8988T (cell line): ENCODE results near the gene NUDT16L1.
"Not testable (repeated sequence)": the region's sequence is repeated elsewhere in the genome, so short reads cannot be mapped to it uniquely, and the experiment has no call there.

ENCODE experiments used
- DNase-seq: peaks from one replicate; pipeline ENCODE4 v3.0.0; 2011

The NUDT16L1 gene

DNA sequence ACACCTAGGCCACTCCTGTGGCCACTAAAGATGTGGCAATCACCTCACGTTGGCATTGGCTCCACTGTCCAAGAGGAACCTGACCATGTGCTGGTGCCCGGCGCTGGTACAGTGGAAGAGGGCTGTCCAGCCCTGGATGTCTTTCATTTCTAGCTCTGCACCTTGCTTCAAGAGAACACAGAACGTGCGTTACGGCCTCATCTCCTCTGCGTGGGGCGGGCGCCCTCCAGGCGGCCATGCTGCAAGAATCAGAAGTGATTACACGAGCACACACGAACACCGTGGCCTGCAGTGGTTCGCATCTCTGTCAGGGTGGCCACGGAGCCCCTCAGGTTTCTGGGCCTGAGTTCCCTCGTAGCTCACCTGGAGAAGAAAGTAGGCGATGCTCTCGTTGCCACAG lies 33.3 kb downstream of the NUDT16L1 start:
- DNase-seq = no peak

DNA sequence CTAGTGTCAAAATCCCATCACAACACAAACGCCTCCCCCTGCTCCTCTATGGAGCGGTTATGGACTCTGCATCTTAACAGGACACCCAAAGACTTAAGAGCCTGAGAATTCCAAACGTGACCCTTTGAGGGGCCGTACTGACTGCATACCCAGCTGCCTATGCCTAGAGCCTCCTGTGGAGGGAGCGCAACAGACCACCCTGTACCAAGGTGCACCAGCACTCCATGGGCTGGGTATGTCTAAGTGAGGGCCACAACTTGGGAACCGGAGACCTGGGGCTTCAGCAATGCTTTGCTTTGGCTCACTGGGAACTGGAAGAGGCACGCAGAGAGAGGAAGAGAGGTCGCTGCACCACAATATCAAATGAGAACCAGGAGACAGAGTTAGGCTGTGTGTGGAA lies 35.3 kb downstream of the NUDT16L1 start:
- DNase-seq = no peak

GRCh38 chr16:4729876-4730275 lies 36.5 kb downstream of the NUDT16L1 start:
- no peak for DNase-seq

- DNase-seq = no peak
These were observed 39.9 kb downstream of the NUDT16L1 start for GRCh38 chr16:4733211-4733742.

DNA sequence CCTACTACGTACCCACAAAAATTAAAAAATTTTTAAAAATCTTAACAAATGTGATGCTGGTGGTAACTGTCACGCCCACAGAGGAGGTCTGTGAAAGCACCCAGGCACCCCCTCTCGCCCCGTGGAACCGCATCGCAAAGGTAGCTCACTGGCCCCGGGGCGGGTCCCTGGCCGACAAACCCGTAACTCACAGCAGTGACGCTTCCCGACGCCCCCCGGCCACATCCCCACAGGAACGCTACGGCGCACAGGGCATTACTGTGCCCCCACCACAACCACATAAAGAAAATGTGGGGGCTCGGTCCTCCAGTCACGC lies 40.3 kb downstream of the NUDT16L1 start:
- no peak for DNase-seq

DNA sequence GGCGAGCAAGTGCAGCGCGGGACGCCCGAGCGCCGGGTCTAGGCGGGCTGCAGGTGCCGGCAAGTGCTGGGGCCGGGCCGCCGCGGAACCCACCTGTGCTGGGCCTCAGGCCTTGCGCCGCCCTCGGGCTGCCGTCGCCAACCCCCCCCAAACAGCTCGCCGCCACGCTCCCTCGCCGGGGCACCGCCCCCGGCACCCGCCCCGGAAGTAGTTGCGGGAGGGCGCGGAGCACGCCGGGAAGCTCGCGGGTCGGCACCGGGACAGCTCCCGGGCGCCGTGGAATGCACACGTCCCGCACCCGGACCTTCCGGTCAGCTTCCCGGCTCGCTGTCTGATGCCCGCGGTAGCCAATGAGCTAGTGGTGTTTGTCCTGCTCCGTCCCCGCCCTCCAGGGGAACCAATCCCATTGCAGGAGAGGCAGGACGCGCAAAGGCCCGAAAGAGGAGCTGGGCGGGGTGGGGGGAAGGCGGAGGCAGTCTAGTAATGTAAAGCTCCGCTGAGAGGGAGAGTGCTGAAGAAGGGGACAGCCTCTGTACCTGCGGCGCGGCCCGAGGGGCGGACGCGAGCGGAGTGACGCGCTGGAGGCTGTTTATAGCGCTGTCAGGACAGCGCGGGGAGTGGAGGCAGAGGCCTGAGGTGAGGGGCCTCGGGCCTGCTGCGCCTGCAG lies 40.8 kb downstream of the NUDT16L1 start, which contains the start of the genes ANKS3 and DNAAF8:
TSS of gene ANKS3 (minus strand) at position 209 of the 667 bp plus-strand sequence. CDS start 4,122 bp downstream, outside the sequence.
TSS of gene DNAAF8 (plus strand) at position 475 of the 667 bp plus-strand sequence. CDS start 1,978 bp downstream, outside the sequence.
- peak; percentile 76 for DNase-seq

- DNase-seq = peak; percentile 68
These were observed 41.6 kb downstream of the NUDT16L1 start for GRCh38 chr16:4734730-4735535.

- no peak for DNase-seq
These were observed 43.2 kb downstream of the NUDT16L1 start for GRCh38 chr16:4736546-4736945.

- DNase-seq = no peak
These were observed 44.2 kb downstream of the NUDT16L1 start for GRCh38 chr16:4737545-4737944.

- DNase-seq = not testable (repeated sequence)
These were observed 45.0 kb downstream of the NUDT16L1 start for GRCh38 chr16:4738370-4738769.

DNA sequence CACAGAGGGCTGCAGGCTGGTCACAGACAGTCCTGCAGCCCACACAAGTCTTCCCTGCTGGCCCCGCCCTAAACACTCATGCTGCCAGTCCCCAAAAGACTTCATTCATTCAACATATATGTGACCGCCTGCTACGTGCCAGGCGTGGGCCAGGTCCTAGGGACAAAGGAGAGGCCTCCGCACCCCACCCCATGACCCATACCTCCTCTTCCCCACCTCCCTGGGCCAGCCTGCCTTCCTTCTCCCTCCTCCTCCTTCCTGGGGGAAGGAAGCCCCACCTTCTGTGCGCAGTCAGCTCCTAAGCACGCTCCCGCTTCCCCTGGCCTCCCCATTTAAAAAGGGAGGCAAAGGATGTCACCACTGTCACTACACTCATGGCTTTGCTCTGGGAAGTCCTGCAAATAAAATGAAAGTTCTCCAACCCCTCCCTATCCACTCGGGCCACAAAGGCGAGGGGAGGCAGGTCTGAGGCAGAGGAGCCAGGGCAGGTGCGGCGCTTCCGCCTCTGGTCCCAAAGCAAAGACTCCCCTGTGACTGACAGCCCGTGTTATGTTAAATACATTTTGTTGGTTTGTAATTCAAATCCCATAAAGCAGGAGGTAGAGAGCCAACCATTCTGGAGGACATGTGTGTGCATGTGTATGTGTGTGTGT lies 50.0 kb downstream of the NUDT16L1 start:
- DNase-seq = no peak

- no peak for DNase-seq
These were observed 51.4 kb downstream of the NUDT16L1 start for GRCh38 chr16:4744555-4745273.

DNA sequence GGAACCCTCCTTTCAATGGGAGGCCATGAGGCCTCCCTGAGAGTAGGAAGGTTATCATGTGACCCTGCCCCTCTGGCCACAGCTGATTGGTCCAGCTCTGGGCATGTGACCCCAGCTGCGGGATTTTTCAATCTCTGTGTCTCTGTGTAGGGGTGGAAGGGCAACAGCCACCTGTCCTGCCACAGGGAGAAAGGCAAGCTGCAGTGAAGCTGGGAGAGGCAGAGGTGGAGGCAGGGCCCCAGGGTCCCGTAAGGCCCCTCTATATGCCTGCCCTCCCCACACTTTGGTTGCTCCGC lies 51.9 kb downstream of the NUDT16L1 start:
- no peak for DNase-seq
